ENCODE measurements around the gene ERCC4. TPM values are rescaled to one million over a fixed set of nuclear protein-coding genes. Genes with fewer than 3 reads are reported as not detected.
A peak's percentile ranks its signal among the peaks of the same experiment; 100 is the strongest.

Gene ERCC4
- total RNA-seq, 3 donors from 2014 or later: 4.8 to 8.3 (median 7.9) TPM

DNA sequence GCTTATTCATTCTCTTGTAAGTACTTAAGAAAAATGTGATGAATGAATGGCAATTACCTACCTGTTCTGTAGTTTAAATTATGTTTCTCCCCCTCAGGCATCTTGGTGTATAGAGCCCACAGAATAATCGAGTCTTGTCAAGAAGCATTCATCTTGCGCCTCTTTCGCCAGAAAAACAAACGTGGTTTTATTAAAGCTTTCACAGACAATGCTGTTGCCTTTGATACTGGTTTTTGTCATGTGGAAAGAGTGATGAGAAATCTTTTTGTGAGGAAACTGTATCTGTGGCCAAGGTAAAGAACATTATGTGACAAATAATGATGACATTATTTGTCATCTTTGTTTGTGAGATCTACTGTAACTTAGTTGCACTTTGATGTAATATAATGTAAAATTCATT is 6.5 kb downstream of the ERCC4 start:
- Histone ChIP-seq H3K4me1 (no peaks in the 10 kb centered on the region), H3K4me3 (no peak overlapping the region), H3K27me3 (no peaks in the 10 kb centered on the region), H3K9me3 (no peaks in the 10 kb centered on the region), H3K36me3 (no peaks in the 10 kb centered on the region), H3K27ac (no peak overlapping the region)
- intact Hi-C loops (cut with DNase I; ENCODE audit: low total_unique reads): no loop called here
- DNase-seq (ENCODE audit: low spot score in 2 of 2): no peak
- TF ChIP-seq POLR2A (IDR thresholded peaks at IDR 0.05): no peak
- TF ChIP-seq, protein P1, sequence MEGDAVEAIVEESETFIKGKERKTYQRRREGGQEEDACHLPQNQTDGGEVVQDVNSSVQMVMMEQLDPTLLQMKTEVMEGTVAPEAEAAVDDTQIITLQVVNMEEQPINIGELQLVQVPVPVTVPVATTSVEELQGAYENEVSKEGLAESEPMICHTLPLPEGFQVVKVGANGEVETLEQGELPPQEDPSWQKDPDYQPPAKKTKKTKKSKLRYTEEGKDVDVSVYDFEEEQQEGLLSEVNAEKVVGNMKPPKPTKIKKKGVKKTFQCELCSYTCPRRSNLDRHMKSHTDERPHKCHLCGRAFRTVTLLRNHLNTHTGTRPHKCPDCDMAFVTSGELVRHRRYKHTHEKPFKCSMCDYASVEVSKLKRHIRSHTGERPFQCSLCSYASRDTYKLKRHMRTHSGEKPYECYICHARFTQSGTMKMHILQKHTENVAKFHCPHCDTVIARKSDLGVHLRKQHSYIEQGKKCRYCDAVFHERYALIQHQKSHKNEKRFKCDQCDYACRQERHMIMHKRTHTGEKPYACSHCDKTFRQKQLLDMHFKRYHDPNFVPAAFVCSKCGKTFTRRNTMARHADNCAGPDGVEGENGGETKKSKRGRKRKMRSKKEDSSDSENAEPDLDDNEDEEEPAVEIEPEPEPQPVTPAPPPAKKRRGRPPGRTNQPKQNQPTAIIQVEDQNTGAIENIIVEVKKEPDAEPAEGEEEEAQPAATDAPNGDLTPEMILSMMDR (IDR thresholded peaks at IDR 0.05): no peak
- no peak for TF ChIP-seq POLR2AphosphoS5 (IDR thresholded peaks at IDR 0.05)

DNA sequence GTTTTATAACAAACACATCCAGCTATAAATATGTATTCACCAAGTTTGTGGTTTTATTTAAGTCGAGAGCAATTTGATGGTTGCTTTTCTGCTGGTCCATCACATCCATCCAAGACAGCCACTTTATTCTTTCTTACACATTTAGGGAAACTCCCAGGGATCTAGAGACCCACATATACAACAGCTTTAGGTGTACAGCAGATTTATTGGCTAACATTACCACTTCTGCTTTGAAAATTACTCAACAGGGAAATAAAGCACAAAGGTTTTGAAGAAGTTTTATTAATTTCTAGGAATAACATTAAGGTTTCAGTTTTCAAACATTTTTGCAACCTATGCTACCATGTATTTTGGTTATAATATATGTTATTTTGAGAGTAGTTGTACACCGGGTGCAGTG is 6.9 kb downstream of the ERCC4 start:
- H3K9me3 ChIP-seq: no peaks in the 10 kb centered on the region
- TF ChIP-seq POLR2A (IDR thresholded peaks at IDR 0.05): no peak
- TF ChIP-seq, protein P1 (IDR thresholded peaks at IDR 0.05): no peak
- no peak for TF ChIP-seq POLR2AphosphoS5 (IDR thresholded peaks at IDR 0.05)
- no peak for DNase-seq (ENCODE audit: low spot score in 2 of 2)
- H3K27ac ChIP-seq: no peak overlapping the region
- intact Hi-C loops (cut with DNase I; ENCODE audit: low total_unique reads): no loop called here
- H3K4me1 ChIP-seq: no peaks in the 10 kb centered on the region
- no peak overlapping the region for H3K4me3 ChIP-seq
- H3K36me3 ChIP-seq: no peaks in the 10 kb centered on the region
- no peaks in the 10 kb centered on the region for H3K27me3 ChIP-seq

DNA sequence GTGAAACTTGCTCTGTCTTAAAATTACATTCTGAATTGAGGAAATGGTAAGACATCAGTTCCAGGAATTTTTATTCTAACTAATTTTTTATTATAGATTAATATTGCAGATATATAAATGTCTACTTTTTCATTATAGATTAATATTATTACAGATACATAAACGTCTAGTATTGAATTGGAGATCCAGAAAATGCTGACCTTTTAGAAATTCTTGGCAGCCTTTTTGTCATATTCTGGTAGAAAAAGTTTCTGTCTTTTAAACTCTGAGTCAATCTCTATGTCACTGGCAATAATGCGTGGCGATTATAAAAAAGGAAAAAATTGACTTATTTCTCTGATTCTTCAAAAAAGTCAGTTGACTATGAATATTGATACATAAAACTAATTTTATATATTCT is 8.7 kb downstream of the ERCC4 start:
- Histone ChIP-seq H3K4me3 (no peak overlapping the region), H3K27me3 (no peaks in the 10 kb centered on the region), H3K4me1 (no peaks in the 10 kb centered on the region), H3K9me3 (no peaks in the 10 kb centered on the region), H3K36me3 (no peaks in the 10 kb centered on the region), H3K27ac (no peak overlapping the region)
- TF ChIP-seq POLR2AphosphoS5 (IDR thresholded peaks at IDR 0.05) (no peak), POLR2A (IDR thresholded peaks at IDR 0.05) (no peak)
- TF ChIP-seq, protein P1 (IDR thresholded peaks at IDR 0.05): no peak
- intact Hi-C loops (cut with DNase I; ENCODE audit: low total_unique reads): no loop called here
- DNase-seq (ENCODE audit: low spot score in 2 of 2): no peak

- no peak overlapping the region for H3K27ac ChIP-seq
- TF ChIP-seq POLR2A (IDR thresholded peaks at IDR 0.05): no peak
- TF ChIP-seq, protein P1 (IDR thresholded peaks at IDR 0.05): no peak
- no peak for TF ChIP-seq POLR2AphosphoS5 (IDR thresholded peaks at IDR 0.05)
- no peaks in the 10 kb centered on the region for H3K27me3 ChIP-seq
- DNase-seq (ENCODE audit: low spot score in 2 of 2): no peak
- H3K4me1 ChIP-seq: no peaks in the 10 kb centered on the region
- no peak overlapping the region for H3K4me3 ChIP-seq
- no peaks in the 10 kb centered on the region for H3K36me3 ChIP-seq
- H3K9me3 ChIP-seq: no peaks in the 10 kb centered on the region
- intact Hi-C loops (cut with DNase I; ENCODE audit: low total_unique reads): no loop called here
These were observed 11.9 kb downstream of the ERCC4 start for GRCh38 chr16:13931845-13932244.

DNA sequence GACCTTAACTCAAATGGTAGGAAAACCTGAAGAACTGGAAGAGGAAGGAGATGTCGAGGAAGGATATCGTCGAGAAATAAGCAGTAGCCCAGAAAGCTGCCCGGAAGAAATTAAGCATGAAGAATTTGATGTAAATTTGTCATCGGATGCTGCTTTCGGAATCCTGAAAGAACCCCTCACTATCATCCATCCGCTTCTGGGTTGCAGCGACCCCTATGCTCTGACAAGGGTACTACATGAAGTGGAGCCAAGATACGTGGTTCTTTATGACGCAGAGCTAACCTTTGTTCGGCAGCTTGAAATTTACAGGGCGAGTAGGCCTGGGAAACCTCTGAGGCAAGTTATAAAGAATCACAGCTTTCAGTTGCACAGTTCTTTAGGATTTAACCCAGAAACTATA is 15.5 kb downstream of the ERCC4 start:
- Histone ChIP-seq H3K36me3 (no peaks in the 10 kb centered on the region), H3K27ac (no peak overlapping the region), H3K9me3 (no peaks in the 10 kb centered on the region), H3K4me1 (no peaks in the 10 kb centered on the region), H3K27me3 (no peaks in the 10 kb centered on the region), H3K4me3 (no peak overlapping the region)
- intact Hi-C loops (cut with DNase I; ENCODE audit: low total_unique reads): no loop called here
- no peak for TF ChIP-seq POLR2A (IDR thresholded peaks at IDR 0.05)
- DNase-seq (ENCODE audit: low spot score in 2 of 2): no peak

DNA sequence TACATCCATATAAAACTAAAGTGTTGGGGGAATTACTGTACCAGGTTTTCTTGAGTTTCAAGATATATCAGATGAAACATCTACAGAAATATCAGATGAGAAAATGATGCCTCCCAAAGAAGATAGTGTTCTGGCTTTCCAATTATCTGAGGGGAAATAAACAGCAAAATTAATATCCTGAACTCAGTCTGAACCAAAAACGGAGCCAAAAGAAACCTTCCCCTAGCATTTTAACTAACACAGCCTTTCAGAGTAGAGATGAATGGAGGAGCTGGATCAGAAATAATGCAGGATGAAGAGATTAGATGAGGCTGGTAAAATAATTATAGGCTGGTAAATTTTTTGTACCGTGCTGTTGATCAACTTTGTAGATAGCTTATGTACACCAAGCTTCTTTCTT is 16.2 kb downstream of the ERCC4 start:
- intact Hi-C loops (cut with DNase I; ENCODE audit: low total_unique reads): no loop called here
- no peaks in the 10 kb centered on the region for H3K9me3 ChIP-seq
- no peaks in the 10 kb centered on the region for H3K27me3 ChIP-seq
- no peak for DNase-seq (ENCODE audit: low spot score in 2 of 2)
- H3K36me3 ChIP-seq: no peaks in the 10 kb centered on the region
- TF ChIP-seq, protein P1 (IDR thresholded peaks at IDR 0.05): no peak
- TF ChIP-seq POLR2A (IDR thresholded peaks at IDR 0.05): no peak
- TF ChIP-seq POLR2AphosphoS5 (IDR thresholded peaks at IDR 0.05): no peak
- H3K27ac ChIP-seq: peak overlapping the region; percentile 7 to 33
- no peaks in the 10 kb centered on the region for H3K4me1 ChIP-seq
- no peak overlapping the region for H3K4me3 ChIP-seq
